GM18858 (cell line): Measurements from ENCODE around the gene SUOX.
"Not testable (repeated sequence)": the region's sequence is repeated elsewhere in the genome, so short reads cannot be mapped to it uniquely, and the experiment has no call there.

Experiments
- ATAC-seq: cut with Tn5 transposase; IDR thresholded peaks from one replicate; pipeline ENCODE4 v1.9.1; 2021; ENCODE audit not compliant: unreplicated experiment

Gene SUOX

DNA sequence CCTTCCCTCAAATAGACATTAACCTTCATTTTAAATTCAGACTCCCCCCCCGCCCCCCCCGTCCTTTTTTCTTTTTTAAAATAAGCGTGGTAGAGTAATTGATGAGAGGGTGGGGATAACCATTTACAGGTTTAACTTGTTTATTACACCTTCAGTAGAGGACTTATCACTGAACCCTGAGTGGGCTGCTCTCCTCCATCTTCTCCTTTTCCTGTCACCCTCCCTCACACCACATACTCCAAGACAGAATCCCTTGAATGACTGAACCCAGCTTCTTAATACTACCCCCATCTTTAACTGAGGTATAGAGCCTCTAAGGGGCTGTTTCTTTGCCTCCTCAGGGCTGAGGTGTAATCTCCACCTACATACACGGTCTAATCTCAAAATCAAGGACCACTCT lies 20.1 kb downstream of the SUOX start:
- ATAC-seq, result no peak

DNA sequence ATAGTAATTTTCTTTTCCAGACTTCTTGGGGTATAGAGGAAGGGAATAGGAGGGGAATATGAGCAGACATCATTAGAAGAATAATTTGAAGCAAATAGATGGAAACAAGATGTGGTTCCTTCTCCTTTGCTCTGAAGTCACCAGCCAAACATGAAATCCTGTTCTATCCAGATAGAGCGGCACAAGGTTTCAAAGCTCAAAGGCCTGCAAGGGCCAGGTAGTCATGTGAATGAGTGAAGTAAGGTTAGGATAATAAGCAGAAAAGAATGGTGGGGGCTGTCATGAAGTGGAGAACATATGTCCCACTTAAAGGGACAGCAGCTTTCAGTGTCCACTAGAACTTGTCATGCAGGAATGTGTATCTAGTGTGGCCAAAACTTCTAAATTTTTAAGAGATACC lies 21.3 kb downstream of the SUOX start:
- ATAC-seq, result no peak

DNA sequence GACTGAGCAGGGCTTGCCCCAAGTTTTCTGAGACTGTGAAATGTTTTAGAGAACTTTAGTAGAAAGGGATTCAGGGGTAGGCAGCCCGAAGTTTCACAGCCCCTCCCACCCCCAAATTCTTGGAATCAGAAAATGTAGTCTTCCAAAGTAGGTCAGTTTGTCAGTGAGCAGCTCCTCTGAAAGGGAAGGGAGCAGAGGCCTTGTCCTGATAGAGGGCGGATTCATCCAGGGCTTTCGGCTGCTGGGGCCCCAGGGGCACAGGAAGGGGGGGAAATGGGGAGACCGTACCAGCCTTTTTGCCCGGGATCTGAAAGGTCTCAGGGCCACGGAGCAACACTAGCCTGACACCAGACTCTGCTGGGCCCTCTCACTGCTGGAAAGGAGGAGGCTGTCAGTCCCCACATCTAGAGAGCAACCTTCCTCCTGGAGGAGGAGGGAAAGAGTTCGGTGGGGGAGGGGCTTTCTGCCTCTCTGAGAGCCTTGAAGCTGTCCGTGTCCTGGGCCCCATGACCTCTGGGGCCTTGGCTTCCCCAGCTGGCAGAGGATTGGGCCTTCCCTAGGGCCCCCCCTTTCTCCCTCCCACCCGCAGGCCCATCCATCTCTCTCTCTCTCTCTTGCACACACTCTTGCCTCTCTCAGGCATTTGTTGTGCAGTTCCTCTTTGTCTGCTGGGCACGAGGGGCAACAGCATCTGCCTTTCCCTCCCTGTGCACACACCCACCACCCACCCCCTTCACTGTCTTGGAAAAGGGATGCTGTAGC lies 23.5 kb downstream of the SUOX start, which contains the start of gene IKZF4:
TSS of gene IKZF4 (plus strand) at position 621 of the 762 bp plus-strand sequence. CDS start 451 bp downstream, outside the sequence.
- ATAC-seq, result no peak

DNA sequence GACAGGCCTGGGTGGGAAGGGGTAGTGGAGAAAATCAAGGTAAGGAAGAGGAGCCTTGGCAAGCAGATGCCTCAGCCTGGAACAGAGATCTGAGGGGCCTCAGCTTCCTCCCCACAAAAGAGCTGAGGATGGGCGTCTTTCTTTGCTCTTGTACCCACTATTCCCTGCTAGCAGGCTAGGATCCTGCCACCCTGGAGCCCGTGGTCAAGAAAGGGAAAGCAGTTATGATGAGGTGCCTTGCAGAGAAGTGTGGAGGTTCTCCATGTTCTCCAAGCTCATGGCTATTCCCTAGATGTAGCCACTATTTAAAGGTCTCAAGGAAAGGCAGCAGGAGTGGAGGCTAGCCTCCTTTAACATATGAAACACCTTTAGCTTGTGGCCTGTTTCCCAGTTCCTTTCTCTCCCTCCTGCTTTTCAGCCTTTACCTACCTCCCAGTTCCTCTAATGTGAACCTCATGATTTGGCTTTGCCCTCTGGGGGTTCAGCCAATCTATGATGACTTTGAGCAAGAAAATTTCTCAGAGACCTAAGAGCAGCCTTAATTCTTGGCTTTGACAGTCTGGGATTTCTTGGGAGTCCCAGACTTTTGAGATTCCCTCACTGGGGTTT lies 24.9 kb downstream of the SUOX start:
- ATAC-seq, result no peak

GRCh38 chr12:56028511-56029165 lies 31.6 kb downstream of the SUOX start:
- ATAC-seq, result no peak

DNA sequence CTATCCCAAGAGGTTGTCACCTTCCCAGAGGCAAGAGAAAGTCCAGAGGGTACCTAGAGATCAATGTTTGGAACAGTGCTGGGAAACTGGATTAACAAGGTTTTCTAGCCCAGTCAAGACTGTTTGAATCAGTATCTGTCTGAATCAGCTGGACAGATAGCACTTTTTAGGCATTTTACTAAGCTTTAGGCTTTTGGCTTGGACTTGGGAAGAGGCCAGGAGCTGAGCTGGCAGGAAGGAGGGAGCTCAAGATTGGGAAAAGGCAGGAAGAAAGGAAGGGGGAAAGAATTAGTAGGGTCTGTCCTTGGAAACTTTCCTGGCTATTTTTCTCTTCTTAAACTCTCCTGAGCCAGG lies 32.1 kb downstream of the SUOX start:
- ATAC-seq, result no peak

GRCh38 chr12:56029666-56030293 lies 32.7 kb downstream of the SUOX start:
- ATAC-seq, result no peak

- ATAC-seq, result no peak
Measured at GRCh38 chr12:56031987-56032386, 34.9 kb downstream of the SUOX start.

- ATAC-seq, result no peak
Measured at GRCh38 chr12:56034586-56035332, 37.7 kb downstream of the SUOX start.

DNA sequence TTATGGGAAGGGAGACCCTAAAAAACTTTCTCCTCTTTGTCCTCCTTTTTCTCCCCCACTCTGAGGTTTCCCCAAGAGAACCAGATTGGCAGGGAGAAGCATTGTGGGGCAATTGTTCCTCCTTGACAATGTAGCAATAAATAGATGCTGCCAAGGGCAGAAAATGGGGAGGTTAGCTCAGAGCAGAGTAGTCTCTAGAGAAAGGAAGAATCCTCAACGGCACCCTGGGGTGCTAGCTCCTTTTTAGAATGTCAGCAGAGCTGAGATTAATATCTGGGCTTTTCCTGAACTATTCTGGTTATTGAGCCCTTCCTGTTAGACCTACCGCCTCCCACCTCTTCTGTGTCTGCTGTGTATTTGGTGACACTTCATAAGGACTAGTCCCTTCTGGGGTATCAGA lies 40.1 kb downstream of the SUOX start:
- ATAC-seq, result no peak

DNA sequence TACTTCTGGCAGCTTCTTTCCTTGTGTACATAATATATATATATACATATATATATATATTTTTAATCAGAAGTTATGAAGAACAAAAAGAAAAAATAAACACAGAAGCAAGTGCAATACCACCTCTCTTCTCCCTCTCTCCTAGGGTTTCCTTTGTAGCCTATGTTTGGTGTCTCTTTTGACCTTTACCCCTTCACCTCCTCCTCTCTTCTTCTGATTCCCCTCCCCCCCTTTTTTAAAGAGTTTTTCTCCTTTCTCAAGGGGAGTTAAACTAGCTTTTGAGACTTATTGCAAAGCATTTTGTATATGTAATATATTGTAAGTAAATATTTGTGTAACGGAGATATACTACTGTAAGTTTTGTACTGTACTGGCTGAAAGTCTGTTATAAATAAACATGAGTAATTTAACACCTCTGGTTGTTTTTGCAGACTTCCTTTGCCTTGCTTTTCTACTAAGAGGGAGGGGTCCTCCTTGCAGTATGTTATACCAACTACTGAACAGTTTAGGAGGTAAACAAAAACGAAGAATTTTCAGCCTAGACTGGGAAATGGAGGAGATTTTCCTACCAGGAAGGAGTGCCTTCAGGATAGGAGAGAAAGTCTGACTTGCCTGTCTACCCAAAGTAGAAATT lies 41.1 kb downstream of the SUOX start:
- no peak for ATAC-seq

DNA sequence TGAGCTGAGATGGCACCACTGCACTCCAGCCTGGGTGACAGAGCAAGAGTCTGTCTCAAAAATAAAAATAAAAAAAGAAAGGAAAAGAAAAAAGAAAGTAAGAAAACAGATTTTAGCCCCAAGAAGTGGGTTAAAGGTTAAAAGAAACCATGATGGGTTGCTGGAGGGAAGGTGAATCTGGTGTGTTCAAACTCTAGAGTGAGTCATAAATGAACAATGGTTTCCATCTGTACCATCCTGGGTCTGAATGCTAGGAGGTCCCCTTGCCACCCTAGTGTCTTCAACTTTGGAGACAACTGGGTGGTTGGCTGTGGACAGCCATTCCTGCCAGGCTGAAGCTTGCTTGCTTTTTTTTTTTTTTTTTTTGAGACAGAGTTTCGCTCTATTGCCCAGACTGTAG lies 43.1 kb downstream of the SUOX start:
- no peak for ATAC-seq

GRCh38 chr12:56040963-56041551 lies 44.0 kb downstream of the SUOX start:
- peak; percentile 7 for ATAC-seq

DNA sequence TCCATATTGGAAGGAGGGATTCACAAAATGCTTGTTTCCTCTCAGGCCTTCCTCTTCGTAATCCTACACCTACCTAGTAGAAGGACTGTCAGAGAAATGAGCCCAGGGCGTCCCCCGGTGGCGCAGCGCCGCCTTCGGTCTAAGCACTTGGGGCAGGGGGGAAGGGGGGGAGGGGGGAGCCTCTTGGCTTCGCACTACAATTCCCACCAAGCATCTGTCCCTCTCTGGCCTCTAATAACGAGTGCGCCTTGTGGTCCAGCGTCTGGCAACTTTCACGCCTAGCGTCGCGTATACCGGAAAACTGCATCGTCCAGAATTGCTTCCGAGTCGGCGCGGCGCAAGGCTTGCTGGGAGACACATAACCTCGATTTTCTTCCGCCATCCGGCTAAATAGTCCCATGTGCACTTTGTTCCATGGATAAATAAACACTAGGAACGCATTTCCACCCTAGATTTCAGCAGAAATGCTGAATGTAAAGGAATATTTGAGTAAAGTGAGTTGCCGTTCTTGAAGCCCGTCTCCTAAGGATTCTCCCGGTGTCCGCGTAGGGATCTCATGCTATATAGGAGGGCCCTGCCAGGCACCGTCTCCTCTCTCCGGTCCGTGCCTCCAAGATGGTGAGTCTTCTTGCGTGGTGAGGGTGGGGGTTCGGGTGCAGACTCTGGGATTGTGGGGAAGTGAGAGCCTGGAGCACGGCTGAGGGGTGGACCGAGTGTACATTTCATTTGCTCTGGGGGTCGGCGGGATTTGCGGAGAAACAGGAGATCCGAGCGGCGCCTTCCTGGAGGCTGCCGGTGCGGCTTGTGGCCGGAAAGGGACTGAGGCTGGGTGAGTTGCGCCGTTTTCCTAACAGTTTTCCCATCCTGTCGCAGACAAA lies 44.7 kb downstream of the SUOX start, which contains the start of gene RPS26:
TSS of gene RPS26 (plus strand) at position 367 of the 878 bp plus-strand sequence. CDS start at position 616, 249 bp downstream.
- peak; percentile 82 for ATAC-seq

DNA sequence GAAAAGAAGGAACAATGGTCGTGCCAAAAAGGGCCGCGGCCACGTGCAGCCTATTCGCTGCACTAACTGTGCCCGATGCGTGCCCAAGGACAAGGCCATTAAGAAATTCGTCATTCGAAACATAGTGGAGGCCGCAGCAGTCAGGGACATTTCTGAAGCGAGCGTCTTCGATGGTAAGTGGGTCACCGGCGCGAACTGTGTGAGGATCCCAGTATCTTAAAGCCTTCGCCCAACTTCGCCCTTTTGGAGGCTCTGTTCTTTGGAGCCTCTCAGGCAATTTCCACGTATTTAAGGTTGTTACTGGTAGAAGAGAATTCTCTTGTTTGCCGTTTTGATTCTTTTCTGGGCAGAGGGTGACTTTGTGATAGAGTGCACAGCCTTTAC lies 45.3 kb downstream of the SUOX start:
- not testable (repeated sequence) for ATAC-seq

DNA sequence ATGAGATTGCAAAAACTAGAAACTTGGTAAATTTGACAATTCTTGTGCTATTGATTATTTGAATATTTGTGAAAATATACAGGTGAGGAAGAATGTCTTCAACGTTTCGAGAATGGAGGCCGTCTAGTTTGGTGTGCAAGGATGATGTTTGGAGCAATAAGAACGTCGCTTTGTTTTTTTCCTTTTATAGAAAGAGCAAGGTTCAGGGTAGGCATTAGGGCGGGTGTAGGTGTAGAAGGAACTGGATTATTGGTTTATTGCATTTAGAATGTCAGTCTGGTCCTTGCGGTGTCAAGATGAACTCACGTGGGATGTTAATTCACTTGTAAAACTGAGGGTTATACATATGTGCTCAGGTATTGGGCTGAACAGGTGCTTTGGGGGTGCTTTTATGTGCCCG lies 45.8 kb downstream of the SUOX start:
- no peak for ATAC-seq

GRCh38 chr12:56046027-56046780 lies 49.1 kb downstream of the SUOX start:
- ATAC-seq, result no peak

GRCh38 chr12:56053407-56053893 lies 56.4 kb downstream of the SUOX start:
- ATAC-seq, result no peak
